KMS-11 (cell line): ENCODE results near the gene RASL10A.

Source experiments
- H2AFZ ChIP-seq: fragments of 200-600 bp; sonication (generic); 2 replicates; pipeline ENCODE4 v1.6.1; 2016; ENCODE audit warnings: antibody characterized with exemption, mixed run types, low read depth
- H3K27ac ChIP-seq: fragments of 200-600 bp; sonication (generic); 2 replicates; pipeline ENCODE4 v1.6.1; 2016; ENCODE audit warnings: mild to moderate bottlenecking, mixed run types
- H3K27me3 ChIP-seq: fragments of 200-600 bp; sonication (generic); 2 replicates; pipeline ENCODE4 v1.6.1; 2017; ENCODE audit warnings: mild to moderate bottlenecking, low read depth, mixed run types, moderate library complexity; ENCODE audit not compliant: insufficient read depth
- H3K36me3 ChIP-seq: fragments of 200-600 bp; sonication (generic); 2 replicates; pipeline ENCODE4 v1.6.1; 2017; ENCODE audit warnings: mild to moderate bottlenecking, mixed run types; ENCODE audit not compliant: insufficient read depth
- H3K4me1 ChIP-seq: fragments of 200-600 bp; sonication (generic); 2 replicates; pipeline ENCODE4 v1.6.1; 2016; ENCODE audit warnings: mild to moderate bottlenecking, low read depth, mixed run types; ENCODE audit not compliant: poor library complexity, severe bottlenecking
- H3K4me2 ChIP-seq: fragments of 200-600 bp; sonication (generic); 2 replicates; pipeline ENCODE4 v1.7.0; 2016; ENCODE audit warnings: mild to moderate bottlenecking, mixed run types
- H3K4me3 ChIP-seq: fragments of 200-600 bp; sonication (generic); IDR thresholded peaks from 2 replicates; pipeline ENCODE4 v1.6.1; 2017; ENCODE audit warnings: low read depth, low read length, mixed read lengths; ENCODE audit not compliant: insufficient read depth
- H3K79me2 ChIP-seq: fragments of 200-600 bp; sonication (generic); 2 replicates; pipeline ENCODE4 v1.6.1; 2016; ENCODE audit warnings: low read depth, mixed run types; ENCODE audit not compliant: insufficient read depth
- H3K9ac ChIP-seq: fragments of 200-600 bp; sonication (generic); 2 replicates; pipeline ENCODE4 v1.6.1; 2016; ENCODE audit warnings: mild to moderate bottlenecking, mixed run types
- H4K20me1 ChIP-seq: fragments of 200-600 bp; sonication (generic); 2 replicates; pipeline ENCODE4 v1.6.1; 2016; ENCODE audit warnings: mild to moderate bottlenecking, mixed run types; ENCODE audit not compliant: insufficient read depth
- CTCF ChIP-seq: fragments of 200-600 bp; sonication (generic); conservative IDR thresholded peaks from 2 replicates; pipeline ENCODE4 v1.6.1; 2017; ENCODE audit warnings: low read depth, mild to moderate bottlenecking, antibody characterized with exemption, low read length, moderate library complexity, mixed read lengths

Gene RASL10A

DNA sequence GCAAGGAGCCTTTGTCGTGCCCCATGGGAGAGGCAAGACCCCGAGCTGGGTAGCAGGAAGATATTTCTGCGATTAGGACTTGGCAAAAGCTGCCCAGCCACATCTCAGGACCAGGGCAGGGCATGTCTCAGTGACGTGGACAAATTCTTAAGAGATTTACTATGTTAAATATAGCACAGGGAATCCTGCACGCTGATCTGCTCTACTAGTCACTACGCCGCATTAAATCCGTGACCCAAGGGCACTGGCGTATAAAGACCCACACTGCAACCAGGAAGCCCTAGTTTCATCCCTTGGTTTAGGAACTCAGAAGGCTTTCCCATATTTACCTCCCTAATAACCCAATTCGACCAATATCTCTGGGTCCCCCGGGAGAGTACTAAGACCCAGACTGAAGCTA lies 37.8 kb upstream of the RASL10A start:
- no peak overlapping the region for H3K4me3 ChIP-seq
- no peaks in the 10 kb centered on the region for H3K36me3 ChIP-seq
- H3K27me3 ChIP-seq: no peaks in the 10 kb centered on the region
- H3K79me2 ChIP-seq: no peaks in the 10 kb centered on the region
- H3K9ac ChIP-seq: no peak overlapping the region
- no peak overlapping the region for H2AFZ ChIP-seq
- H3K27ac ChIP-seq: no peak overlapping the region
- no peaks in the 10 kb centered on the region for H3K4me1 ChIP-seq
- H3K4me2 ChIP-seq: no peak overlapping the region
- TF ChIP-seq CTCF: no peak
- H4K20me1 ChIP-seq: no peaks in the 10 kb centered on the region

DNA sequence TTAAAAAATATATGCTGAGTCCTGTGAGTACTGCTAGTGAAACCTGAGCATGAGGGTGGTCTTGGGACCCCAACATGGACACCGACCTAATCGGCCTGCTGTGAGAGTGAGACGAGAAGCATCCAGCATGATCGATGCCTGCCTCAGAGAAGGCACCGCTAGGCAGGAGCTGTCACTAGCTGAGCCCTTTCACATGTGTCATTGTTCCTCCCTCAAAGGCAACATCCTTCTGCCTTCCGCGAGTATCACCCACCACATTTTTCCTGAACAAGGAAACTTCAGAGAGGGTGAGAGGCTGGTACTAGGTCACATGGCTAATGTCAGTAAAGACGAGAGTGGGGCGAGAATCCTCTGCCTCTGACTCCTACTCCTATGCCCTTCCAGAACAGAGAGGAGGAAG lies 37.3 kb upstream of the RASL10A start:
- Histone ChIP-seq H3K9ac (no peak overlapping the region), H3K4me2 (no peak overlapping the region), H2AFZ (no peak overlapping the region), H3K27ac (no peak overlapping the region), H3K4me3 (no peak overlapping the region), H3K4me1 (no peaks in the 10 kb centered on the region), H4K20me1 (no peaks in the 10 kb centered on the region), H3K79me2 (no peaks in the 10 kb centered on the region), H3K27me3 (no peaks in the 10 kb centered on the region), H3K36me3 (no peaks in the 10 kb centered on the region)
- no peak for TF ChIP-seq CTCF

GRCh38 chr22:29351891-29352290 lies 36.4 kb upstream of the RASL10A start:
- Histone ChIP-seq H3K79me2 (no peaks in the 10 kb centered on the region), H3K4me1 (no peaks in the 10 kb centered on the region), H3K9ac (no peak overlapping the region), H3K36me3 (no peaks in the 10 kb centered on the region), H3K27ac (no peak overlapping the region), H3K27me3 (no peaks in the 10 kb centered on the region), H2AFZ (no peak overlapping the region), H3K4me3 (no peak overlapping the region), H3K4me2 (no peak overlapping the region), H4K20me1 (no peaks in the 10 kb centered on the region)
- TF ChIP-seq CTCF: no peak

GRCh38 chr22:29351042-29351441 lies 35.5 kb upstream of the RASL10A start:
- no peak overlapping the region for H3K27ac ChIP-seq
- H3K36me3 ChIP-seq: no peaks in the 10 kb centered on the region
- no peak overlapping the region for H3K4me3 ChIP-seq
- no peak overlapping the region for H3K4me2 ChIP-seq
- no peak overlapping the region for H2AFZ ChIP-seq
- H4K20me1 ChIP-seq: no peaks in the 10 kb centered on the region
- H3K4me1 ChIP-seq: no peaks in the 10 kb centered on the region
- no peaks in the 10 kb centered on the region for H3K79me2 ChIP-seq
- TF ChIP-seq CTCF: no peak
- no peaks in the 10 kb centered on the region for H3K27me3 ChIP-seq
- H3K9ac ChIP-seq: no peak overlapping the region

- H3K27me3 ChIP-seq: no peaks in the 10 kb centered on the region
- no peaks in the 10 kb centered on the region for H4K20me1 ChIP-seq
- H3K27ac ChIP-seq: no peak overlapping the region
- no peaks in the 10 kb centered on the region for H3K36me3 ChIP-seq
- no peaks in the 10 kb centered on the region for H3K4me1 ChIP-seq
- H3K4me3 ChIP-seq: no peak overlapping the region
- H2AFZ ChIP-seq: no peak overlapping the region
- no peak overlapping the region for H3K4me2 ChIP-seq
- TF ChIP-seq CTCF: no peak
- H3K9ac ChIP-seq: no peak overlapping the region
- H3K79me2 ChIP-seq: no peaks in the 10 kb centered on the region
These were observed 33.5 kb upstream of the RASL10A start for GRCh38 chr22:29348956-29349355.
